CD4-positive, alpha-beta T cell treated with Interleukin-4 for 4 hours (primary cell): Measurements from ENCODE around the gene REV3L.
A peak's percentile ranks its signal among the peaks of the same experiment; 100 is the strongest.

Experiments
- DNase-seq: peaks from one replicate; pipeline ENCODE4 v3.0.0-alpha.2; 2020

The REV3L gene

DNA sequence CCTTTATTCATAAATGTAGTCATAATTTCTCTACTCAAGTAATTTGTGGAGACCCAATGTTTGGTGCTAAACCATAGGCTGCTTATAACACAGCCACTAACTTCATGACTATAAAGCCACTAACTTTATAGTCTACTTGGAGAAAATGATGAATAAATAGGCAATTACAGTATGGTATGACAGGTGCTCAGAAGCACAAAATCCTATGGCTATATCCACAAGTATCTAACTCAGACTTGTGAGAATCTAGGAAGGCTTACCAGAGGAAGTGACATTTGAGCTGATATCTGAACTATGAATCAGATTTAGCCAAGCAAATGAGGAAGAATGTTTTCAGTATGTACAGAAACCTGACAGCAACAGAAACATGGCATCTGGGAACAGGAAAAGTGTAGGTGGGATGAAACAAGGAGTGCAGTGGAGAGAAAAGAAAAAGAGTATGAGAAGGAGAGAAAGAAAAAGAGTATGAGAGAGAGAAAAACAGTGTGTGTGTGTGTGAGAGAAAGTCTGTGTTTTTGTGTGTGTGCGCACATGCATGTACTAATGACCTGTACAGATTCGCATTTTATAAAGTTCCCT, 59.9 kb downstream of the REV3L start:
- DNase-seq, result no peak

DNA sequence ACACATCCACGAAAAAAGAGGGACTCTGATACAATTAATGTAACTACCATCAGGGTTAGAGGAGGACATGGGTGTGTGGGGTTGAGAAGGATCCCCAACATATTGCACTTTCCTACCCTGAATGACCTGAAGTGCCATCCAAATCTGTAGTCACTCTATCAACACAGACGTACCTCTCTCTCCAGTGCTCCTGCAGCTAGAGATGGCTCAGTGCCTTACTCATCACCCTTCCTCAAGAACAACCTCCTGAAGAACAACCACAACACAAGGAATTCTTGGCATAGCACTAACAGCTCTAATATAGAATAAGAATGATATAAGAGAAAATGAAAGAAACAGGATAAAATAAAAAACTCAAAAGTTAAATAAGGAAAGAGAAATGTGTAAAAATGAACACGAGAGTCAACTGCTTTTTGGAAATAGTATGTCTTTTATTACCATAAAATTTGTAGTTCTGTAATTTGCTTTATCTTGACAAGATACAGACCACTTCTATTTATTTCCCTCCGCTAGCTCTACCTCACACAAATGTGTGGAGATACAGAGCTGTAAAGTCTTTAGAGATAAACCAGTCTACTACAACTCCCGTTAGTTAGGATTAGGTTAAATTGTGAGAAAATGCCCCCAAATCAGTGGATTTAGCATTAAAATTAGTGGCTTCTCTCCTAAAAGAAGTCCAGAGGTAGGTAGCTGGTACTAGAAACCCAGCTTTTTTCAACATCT, 63.9 kb downstream of the REV3L start:
- DNase-seq, result no peak

DNA sequence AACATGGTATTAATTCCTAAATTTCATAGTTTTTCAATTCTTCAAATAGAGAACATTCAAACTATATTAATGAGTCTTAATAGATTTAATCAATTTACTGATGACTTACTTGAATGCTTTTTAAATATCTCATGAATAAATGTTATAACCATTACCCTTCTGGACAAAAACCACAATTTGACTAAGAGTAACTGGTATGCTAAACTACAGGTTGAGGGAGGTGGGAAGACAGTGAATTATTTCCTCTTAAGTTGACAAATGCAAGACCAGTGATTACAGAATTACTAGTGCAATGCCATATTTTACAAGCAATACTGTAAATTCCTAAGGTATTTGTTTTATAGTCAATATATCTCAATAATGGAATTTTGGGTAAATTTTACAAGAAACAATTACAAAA, 65.1 kb downstream of the REV3L start:
- DNase-seq, result no peak

GRCh38 chr6:111417181-111417585, 65.8 kb downstream of the REV3L start:
- DNase-seq, result no peak

DNA sequence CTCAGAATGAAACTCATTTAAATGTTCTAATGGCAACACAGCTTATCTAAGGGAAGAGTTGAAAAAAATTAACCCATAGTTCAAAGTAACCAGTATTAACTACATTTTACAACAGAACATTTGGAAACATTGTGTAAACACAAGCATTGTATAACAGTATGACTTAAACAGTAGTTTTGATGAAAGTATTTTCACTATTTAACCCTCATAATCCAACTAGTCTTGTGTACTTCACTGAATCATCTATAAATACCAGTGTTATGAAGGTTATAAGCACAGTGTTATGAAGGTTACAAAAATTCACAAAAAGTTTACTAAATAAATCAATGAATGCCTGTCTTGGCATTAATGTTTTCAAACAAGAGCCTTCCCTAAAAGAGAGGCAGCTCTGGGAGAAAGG, 66.5 kb downstream of the REV3L start:
- DNase-seq, result no peak

DNA sequence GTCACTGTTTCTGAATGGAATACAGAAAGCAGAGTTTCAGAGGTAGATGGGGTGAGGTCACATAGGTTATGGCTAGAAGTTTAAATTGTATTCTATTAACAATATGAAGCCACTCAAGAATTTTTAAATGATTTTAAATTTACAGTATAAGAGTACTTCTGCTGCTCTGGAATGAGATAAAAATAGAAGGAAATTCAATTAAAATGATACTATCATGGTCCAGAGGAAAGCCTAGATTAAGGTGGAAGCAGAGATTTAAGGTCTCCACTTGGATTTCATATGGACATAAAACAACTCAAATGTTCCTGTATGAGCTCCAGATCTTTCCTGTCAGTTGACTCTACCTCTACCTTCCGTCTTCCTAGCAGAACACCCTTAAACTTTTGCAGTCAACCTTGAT, 68.6 kb downstream of the REV3L start:
- no peak for DNase-seq

GRCh38 chr6:111411978-111412566, 70.9 kb downstream of the REV3L start:
- no peak for DNase-seq

GRCh38 chr6:111411046-111411445, 72.0 kb downstream of the REV3L start:
- DNase-seq, result no peak

- no peak for DNase-seq
These were observed 72.6 kb downstream of the REV3L start for GRCh38 chr6:111410371-111410770.

DNA sequence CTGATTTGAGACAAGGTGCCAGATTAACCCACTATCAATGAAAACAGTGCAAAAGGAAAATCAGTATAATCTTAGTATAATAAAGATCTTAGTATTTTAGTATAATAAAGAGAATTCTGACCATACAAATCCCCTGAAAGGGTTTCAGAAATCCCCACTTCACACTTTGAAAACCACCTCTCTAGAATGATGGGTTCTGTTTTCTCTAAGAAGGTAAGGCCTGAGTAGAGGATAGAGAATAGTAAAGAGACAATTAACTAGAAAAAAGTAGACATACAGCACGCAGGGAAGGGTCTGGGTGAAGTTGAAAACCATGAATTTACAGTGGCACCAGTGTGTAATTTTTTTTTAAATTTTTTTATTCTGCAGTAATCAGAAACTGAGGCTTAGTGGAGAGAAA, 73.6 kb downstream of the REV3L start:
- no peak for DNase-seq

DNA sequence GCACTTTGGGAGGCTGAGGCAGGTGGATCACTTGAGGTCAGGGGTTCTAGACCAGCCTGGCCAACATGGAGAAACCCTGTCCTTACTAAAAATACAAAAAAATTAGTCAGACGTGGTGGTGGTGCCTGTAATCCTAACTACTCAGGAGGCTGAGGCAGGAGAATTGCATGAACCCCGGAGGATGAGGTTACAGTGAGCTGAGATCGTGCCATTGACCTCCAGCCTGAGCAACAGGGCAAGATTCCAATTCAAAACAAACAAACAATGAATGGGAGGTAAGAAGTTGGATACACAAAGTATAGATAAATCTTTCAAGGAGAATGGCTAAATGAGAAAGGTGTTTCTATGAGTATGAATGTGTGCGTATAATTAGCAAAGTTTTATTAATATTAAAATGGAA, 75.3 kb downstream of the REV3L start:
- DNase-seq, result no peak

DNA sequence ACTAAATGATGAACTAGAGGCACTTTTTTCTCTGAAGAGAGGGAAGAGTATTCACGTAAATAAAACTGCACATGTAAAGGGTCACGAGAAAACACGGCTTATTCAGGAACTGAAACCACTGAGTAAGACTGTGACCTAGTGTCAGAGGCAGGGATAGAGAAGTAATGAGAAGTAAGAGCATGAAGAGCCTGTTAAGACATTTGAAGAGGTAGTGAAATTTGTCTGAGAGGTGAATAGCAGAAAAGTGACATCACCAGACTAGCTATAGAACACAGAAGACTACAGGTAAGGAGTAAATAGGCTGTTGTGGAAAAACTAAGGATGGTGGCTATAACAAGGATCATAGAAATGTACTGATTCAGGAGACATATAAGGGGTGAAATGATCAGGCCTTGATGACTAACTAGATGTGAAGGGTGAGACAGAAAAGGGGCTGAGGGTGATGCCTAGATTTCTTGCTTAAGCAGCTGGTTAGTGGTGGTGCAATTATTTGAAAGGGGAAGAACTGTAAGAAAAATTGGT, 76.8 kb downstream of the REV3L start:
- DNase-seq, result peak; percentile 15

- no peak for DNase-seq
These were observed 79.6 kb downstream of the REV3L start for GRCh38 chr6:111403388-111403787.

DNA sequence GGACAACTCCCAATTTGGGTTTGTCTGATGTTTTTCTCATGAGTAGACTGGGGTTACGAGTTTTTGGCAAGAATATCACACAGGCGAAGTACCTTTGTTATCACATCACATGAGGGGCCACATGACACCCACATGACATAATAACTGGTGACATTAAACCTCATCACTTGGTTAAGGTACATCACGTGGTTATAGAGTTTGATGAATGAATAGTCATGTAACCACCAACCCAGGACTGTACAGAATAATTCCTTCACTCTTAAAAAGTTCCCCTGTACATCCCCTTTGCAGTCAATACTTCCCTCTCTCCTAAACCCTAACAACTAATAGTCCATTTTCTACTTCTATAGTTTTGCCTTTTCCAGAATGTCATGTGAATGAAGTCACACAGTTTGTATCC, 83.4 kb downstream of the REV3L start:
- no peak for DNase-seq

- DNase-seq, result no peak
These were observed 94.3 kb downstream of the REV3L start for GRCh38 chr6:111388681-111389080.

- no peak for DNase-seq
These were observed 100.3 kb downstream of the REV3L start for GRCh38 chr6:111382476-111383294.

- no peak for DNase-seq
These were observed 101.3 kb downstream of the REV3L start for GRCh38 chr6:111381728-111382127.

DNA sequence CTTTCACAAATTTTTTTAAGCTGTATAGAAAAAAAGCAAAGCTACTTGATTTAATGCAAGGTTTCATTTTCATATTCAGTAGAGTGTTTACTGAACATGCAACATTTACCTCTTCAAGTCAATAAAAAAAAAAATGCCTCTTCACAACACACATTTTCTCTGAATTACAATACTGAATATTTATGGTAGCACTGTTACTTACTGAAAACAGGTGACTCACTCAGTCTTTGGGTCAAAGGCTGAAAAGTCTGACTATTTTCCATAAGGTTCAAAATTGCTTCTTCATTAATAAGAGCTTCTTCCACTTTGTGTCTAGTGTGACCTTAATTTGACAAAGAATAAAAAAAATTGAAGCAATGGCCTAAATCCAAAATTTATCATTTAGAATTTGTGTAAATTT, 101.9 kb downstream of the REV3L start:
- no peak for DNase-seq

DNA sequence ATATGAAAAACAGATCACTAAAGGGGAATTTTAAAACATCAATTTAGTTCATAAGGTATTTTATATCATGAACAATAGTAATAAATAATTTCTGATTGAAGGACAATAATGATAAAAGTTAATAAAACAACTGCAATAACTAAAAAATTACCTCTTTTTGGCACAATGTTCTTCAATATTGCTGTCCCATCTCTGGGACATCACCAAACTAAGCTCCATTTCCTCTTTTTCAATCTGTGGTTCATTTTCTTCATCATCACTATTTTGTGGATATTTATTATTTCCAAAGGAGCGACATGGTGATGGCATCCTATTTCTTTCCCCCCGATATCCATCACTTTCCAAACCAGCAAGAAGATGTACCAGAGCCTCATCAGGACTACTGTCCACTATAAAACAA, 103.2 kb downstream of the REV3L start:
- DNase-seq, result no peak

DNA sequence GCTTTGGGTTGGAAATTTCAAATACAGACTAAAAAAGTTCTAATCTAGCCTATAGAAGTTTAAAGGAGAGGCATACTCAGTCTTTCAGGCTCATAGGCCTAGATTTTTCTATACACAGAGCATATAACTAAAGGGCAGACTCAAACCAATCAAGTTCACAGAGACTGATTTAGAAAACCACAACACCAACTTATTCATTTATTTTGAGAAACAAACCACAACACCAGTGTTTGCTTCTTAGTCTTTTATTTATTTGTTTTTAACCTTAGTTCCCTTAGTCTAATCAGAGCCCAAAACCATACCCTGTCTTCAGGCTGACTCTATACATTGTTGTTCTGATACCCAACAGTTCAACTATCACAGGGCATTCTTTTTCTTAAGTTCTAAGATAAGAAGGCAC, 103.7 kb downstream of the REV3L start:
- no peak for DNase-seq

DNA sequence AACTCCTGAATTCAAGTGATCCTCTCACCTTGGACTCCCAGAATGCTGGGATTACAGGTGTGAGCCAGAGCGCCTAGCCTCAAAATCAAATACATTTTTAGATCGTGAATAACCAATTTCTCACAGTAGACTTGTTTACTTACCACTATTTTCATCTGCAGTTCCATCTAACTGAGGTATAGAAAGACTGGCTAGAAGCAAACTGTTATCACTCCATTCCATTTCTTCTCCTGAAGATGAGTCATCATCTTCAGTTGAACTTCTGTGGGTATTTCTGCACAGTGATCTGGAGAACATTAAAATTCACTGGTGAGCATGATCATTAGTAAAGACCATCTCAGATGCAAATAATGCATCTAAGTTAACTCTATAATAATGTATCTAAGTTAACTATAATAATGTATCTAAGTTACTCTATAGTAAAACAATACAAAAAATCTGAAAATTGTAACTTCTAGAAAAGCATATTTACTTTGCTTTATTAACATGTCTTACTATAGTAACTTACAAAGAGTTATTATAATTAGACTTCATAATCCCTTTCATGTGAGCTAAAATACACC, 105.4 kb downstream of the REV3L start:
- DNase-seq, result no peak

- DNase-seq, result no peak
These were observed 115.5 kb downstream of the REV3L start for GRCh38 chr6:111367393-111368088.

GRCh38 chr6:111361648-111362047, 121.4 kb downstream of the REV3L start:
- no peak for DNase-seq
